Measurements from ENCODE around the gene ACOXL.
A peak's percentile ranks its signal among the peaks of the same experiment; 100 is the strongest.

The ACOXL gene

GRCh38 chr2:110878150-110878549 lies 145.8 kb downstream of the ACOXL start:
- no peak for DNase-seq

- DNase-seq = peak; percentile 65
Observed at GRCh38 chr2:110881908-110882307, 149.5 kb downstream of the ACOXL start.

GRCh38 chr2:110883406-110883805 lies 151.0 kb downstream of the ACOXL start:
- DNase-seq = no peak

- no peak for DNase-seq
Observed at GRCh38 chr2:110885256-110885655, 152.9 kb downstream of the ACOXL start.

GRCh38 chr2:110886826-110887573 lies 154.6 kb downstream of the ACOXL start:
- DNase-seq = no peak

GRCh38 chr2:110888411-110888810 lies 156.0 kb downstream of the ACOXL start:
- DNase-seq = no peak

- DNase-seq = no peak
Observed at GRCh38 chr2:110891626-110892025, 159.3 kb downstream of the ACOXL start.

GRCh38 chr2:110896226-110896625 lies 163.9 kb downstream of the ACOXL start:
- DNase-seq = no peak

GRCh38 chr2:110897966-110898365 lies 165.6 kb downstream of the ACOXL start:
- no peak for DNase-seq

- no peak for DNase-seq
Observed at GRCh38 chr2:110900191-110900590, 167.8 kb downstream of the ACOXL start.

GRCh38 chr2:110903548-110903947 lies 171.2 kb downstream of the ACOXL start:
- no peak for DNase-seq

- DNase-seq = no peak
Observed at GRCh38 chr2:110904116-110904778, 171.9 kb downstream of the ACOXL start.

GRCh38 chr2:110904779-110905148 lies 172.4 kb downstream of the ACOXL start:
- DNase-seq = no peak

- no peak for DNase-seq
Observed at GRCh38 chr2:110905217-110905616, 172.8 kb downstream of the ACOXL start.

- DNase-seq = no peak
Observed at GRCh38 chr2:110906613-110907298, 174.4 kb downstream of the ACOXL start.

GRCh38 chr2:110909501-110909900 lies 177.1 kb downstream of the ACOXL start:
- DNase-seq = no peak

- peak; percentile 3 for DNase-seq
Observed at GRCh38 chr2:110910423-110910822, 178.1 kb downstream of the ACOXL start.

- DNase-seq = no peak
Observed at GRCh38 chr2:110919738-110920137, 187.4 kb downstream of the ACOXL start.

- DNase-seq = no peak
Observed at GRCh38 chr2:110925479-110925878, 193.1 kb downstream of the ACOXL start.

- no peak for DNase-seq
Observed at GRCh38 chr2:110927526-110927925, 195.2 kb downstream of the ACOXL start.

GRCh38 chr2:110929528-110929927 lies 197.2 kb downstream of the ACOXL start:
- DNase-seq = no peak

- no peak for DNase-seq
Observed at GRCh38 chr2:110931648-110932047, 199.3 kb downstream of the ACOXL start.

GRCh38 chr2:110933420-110933819 lies 201.0 kb downstream of the ACOXL start:
- no peak for DNase-seq

GRCh38 chr2:110934948-110935347 lies 202.6 kb downstream of the ACOXL start:
- no peak for DNase-seq

Data from activated CD4-positive, alpha-beta T cell treated with anti-CD3 and anti-CD28 coated beads, Interleukin-10, Interleukin-2, amounts not matched to agents 100 ng/mL and 50 ng/mL, durations not matched to agents 16 hours and 8 hours (primary cell).